ENCODE measurements around the gene RTCB. TPM values are rescaled to one million over a fixed set of nuclear protein-coding genes. Genes with fewer than 3 reads are reported as not detected.
"Not testable (repeated sequence)": the region's sequence is repeated elsewhere in the genome, so short reads cannot be mapped to it uniquely, and the experiment has no call there.

RTCB gene
- total and polyA plus RNA-seq, 4 donors: 48.7 to 71.9 (median 53.6) TPM

GRCh38 chr22:32354360-32355351, 57.4 kb downstream of the RTCB start:
- peak; percentile 19 for ATAC-seq (ENCODE audit: low FRiP score)
- DNase-seq: no peak
- WGBS, 2 donors: 83 to 85% methylated on average over 30 of the region's 30 CpGs
- intact Hi-C loops (cut with DNase I): no loop called here
- no peaks in the 10 kb centered on the region for H3K4me1 ChIP-seq (ENCODE audit: control insufficient read depth in 1 of 2, insufficient read depth in 2 of 2, low read length in 2 of 2)
- H3K36me3 ChIP-seq (ENCODE audit: control insufficient read depth in 1 of 2, insufficient read depth in 2 of 2, low read length in 1 of 2): no peaks in the 10 kb centered on the region
- no peaks in the 10 kb centered on the region for H3K27me3 ChIP-seq (ENCODE audit: control insufficient read depth in 1 of 2, insufficient read depth in 2 of 2, low read length in 1 of 2)
- no peak overlapping the region for H3K4me3 ChIP-seq (ENCODE audit: low read length in 2 of 2)
- H3K9me3 ChIP-seq (ENCODE audit: control insufficient read depth, low read length): peaks cover 3% of the 10 kb centered on the region
- H3K27ac ChIP-seq (ENCODE audit: low read depth in 1 of 2, low read length in 2 of 2): no peak overlapping the region

- WGBS, 2 donors: 95% methylated on average over 17 to 19 of the region's 19 CpGs
- ATAC-seq (ENCODE audit: low FRiP score): peak; percentile 31
- peaks cover 3% of the 10 kb centered on the region for H3K9me3 ChIP-seq (ENCODE audit: control insufficient read depth, low read length)
- H3K4me3 ChIP-seq (ENCODE audit: low read length in 2 of 2): no peak overlapping the region
- no peaks in the 10 kb centered on the region for H3K4me1 ChIP-seq (ENCODE audit: control insufficient read depth in 1 of 2, insufficient read depth in 2 of 2, low read length in 2 of 2)
- H3K36me3 ChIP-seq (ENCODE audit: control insufficient read depth in 1 of 2, insufficient read depth in 2 of 2, low read length in 1 of 2): no peaks in the 10 kb centered on the region
- no peak overlapping the region for H3K27ac ChIP-seq (ENCODE audit: low read depth in 1 of 2, low read length in 2 of 2)
- H3K27me3 ChIP-seq (ENCODE audit: control insufficient read depth in 1 of 2, insufficient read depth in 2 of 2, low read length in 1 of 2): no peaks in the 10 kb centered on the region
- no peak for DNase-seq
- intact Hi-C loops (cut with DNase I): no loop called here
Observed at GRCh38 chr22:32353840-32354239, 58.2 kb downstream of the RTCB start.

GRCh38 chr22:32353292-32353691, 58.8 kb downstream of the RTCB start:
- Histone ChIP-seq H3K4me3 (ENCODE audit: low read length in 2 of 2) (no peak overlapping the region), H3K27ac (ENCODE audit: low read depth in 1 of 2, low read length in 2 of 2) (no peak overlapping the region), H3K4me1 (ENCODE audit: control insufficient read depth in 1 of 2, insufficient read depth in 2 of 2, low read length in 2 of 2) (no peaks in the 10 kb centered on the region), H3K27me3 (ENCODE audit: control insufficient read depth in 1 of 2, insufficient read depth in 2 of 2, low read length in 1 of 2) (no peaks in the 10 kb centered on the region), H3K9me3 (ENCODE audit: control insufficient read depth, low read length) (peaks cover 3% of the 10 kb centered on the region), H3K36me3 (ENCODE audit: control insufficient read depth in 1 of 2, insufficient read depth in 2 of 2, low read length in 1 of 2) (no peaks in the 10 kb centered on the region)
- intact Hi-C loops (cut with DNase I): no loop called here
- DNase-seq (no peak), ATAC-seq (ENCODE audit: low FRiP score) (peak; percentile 6)
- WGBS, 2 donors: 95% methylated on average over 28 of the region's 28 CpGs

- Histone ChIP-seq H3K4me3 (ENCODE audit: low read length in 2 of 2) (no peak overlapping the region), H3K9me3 (ENCODE audit: control insufficient read depth, low read length) (peaks cover 3% of the 10 kb centered on the region), H3K4me1 (ENCODE audit: control insufficient read depth in 1 of 2, insufficient read depth in 2 of 2, low read length in 2 of 2) (no peaks in the 10 kb centered on the region), H3K36me3 (ENCODE audit: control insufficient read depth in 1 of 2, insufficient read depth in 2 of 2, low read length in 1 of 2) (no peaks in the 10 kb centered on the region), H3K27me3 (ENCODE audit: control insufficient read depth in 1 of 2, insufficient read depth in 2 of 2, low read length in 1 of 2) (no peaks in the 10 kb centered on the region), H3K27ac (ENCODE audit: low read depth in 1 of 2, low read length in 2 of 2) (no peak overlapping the region)
- 91 to 94% methylated on average over 14 of the region's 14 CpGs for WGBS, 2 donors
- no peak for DNase-seq
- no peak for ATAC-seq (ENCODE audit: low FRiP score)
- intact Hi-C loops (cut with DNase I): no loop called here
Observed at GRCh38 chr22:32352681-32353080, 59.4 kb downstream of the RTCB start.

GRCh38 chr22:32351875-32352274, 60.2 kb downstream of the RTCB start:
- H3K4me1 ChIP-seq (ENCODE audit: control insufficient read depth in 1 of 2, insufficient read depth in 2 of 2, low read length in 2 of 2); H3K4me3 ChIP-seq (ENCODE audit: low read length in 2 of 2); intact Hi-C loops (cut with DNase I); ATAC-seq (ENCODE audit: low FRiP score); DNase-seq; H3K36me3 ChIP-seq (ENCODE audit: control insufficient read depth in 1 of 2, insufficient read depth in 2 of 2, low read length in 1 of 2); H3K9me3 ChIP-seq (ENCODE audit: control insufficient read depth, low read length); H3K27ac ChIP-seq (ENCODE audit: low read depth in 1 of 2, low read length in 2 of 2); H3K27me3 ChIP-seq (ENCODE audit: control insufficient read depth in 1 of 2, insufficient read depth in 2 of 2, low read length in 1 of 2): not testable (repeated sequence)
- 93 to 94% methylated on average over 1 of the region's 1 CpG for WGBS, 2 donors

- 74 to 84% methylated on average over 6 of the region's 6 CpGs for WGBS, 2 donors
Observed at GRCh38 chr22:32348031-32348611, 63.9 kb downstream of the RTCB start.

GRCh38 chr22:32343941-32344340, 68.1 kb downstream of the RTCB start:
- Histone ChIP-seq H3K27me3 (ENCODE audit: control insufficient read depth in 1 of 2, insufficient read depth in 2 of 2, low read length in 1 of 2) (no peaks in the 10 kb centered on the region), H3K9me3 (ENCODE audit: control insufficient read depth, low read length) (no peaks in the 10 kb centered on the region), H3K4me3 (ENCODE audit: low read length in 2 of 2) (no peak overlapping the region), H3K4me1 (ENCODE audit: control insufficient read depth in 1 of 2, insufficient read depth in 2 of 2, low read length in 2 of 2) (no peaks in the 10 kb centered on the region), H3K36me3 (ENCODE audit: control insufficient read depth in 1 of 2, insufficient read depth in 2 of 2, low read length in 1 of 2) (no peaks in the 10 kb centered on the region), H3K27ac (ENCODE audit: low read depth in 1 of 2, low read length in 2 of 2) (no peak overlapping the region)
- intact Hi-C loops (cut with DNase I): no loop called here
- DNase-seq: no peak
- 57 to 78% methylated on average over 5 of the region's 5 CpGs for WGBS, 2 donors
- no peak for ATAC-seq (ENCODE audit: low FRiP score)

More at GRCh38 chr22:32348031-32348611, 63.9 kb downstream of the RTCB start:
- intact Hi-C loops (cut with DNase I): no loop called here
- no peaks in the 10 kb centered on the region for H3K36me3 ChIP-seq (ENCODE audit: control insufficient read depth in 1 of 2, insufficient read depth in 2 of 2, low read length in 1 of 2)
- H3K27ac ChIP-seq (ENCODE audit: low read depth in 1 of 2, low read length in 2 of 2): no peak overlapping the region
- H3K4me1 ChIP-seq (ENCODE audit: control insufficient read depth in 1 of 2, insufficient read depth in 2 of 2, low read length in 2 of 2): no peaks in the 10 kb centered on the region
- ATAC-seq (ENCODE audit: low FRiP score) (no peak), DNase-seq (peak in 1 of 2 donors; percentile 46)
- H3K9me3 ChIP-seq (ENCODE audit: control insufficient read depth, low read length): peaks cover 3% of the 10 kb centered on the region
- H3K27me3 ChIP-seq (ENCODE audit: control insufficient read depth in 1 of 2, insufficient read depth in 2 of 2, low read length in 1 of 2): no peaks in the 10 kb centered on the region
- H3K4me3 ChIP-seq (ENCODE audit: low read length in 2 of 2): no peak overlapping the region

- intact Hi-C loops (cut with DNase I): no loop called here
- ATAC-seq (ENCODE audit: low FRiP score): no peak
- no peak overlapping the region for H3K27ac ChIP-seq (ENCODE audit: low read depth in 1 of 2, low read length in 2 of 2)
- no peaks in the 10 kb centered on the region for H3K4me1 ChIP-seq (ENCODE audit: control insufficient read depth in 1 of 2, insufficient read depth in 2 of 2, low read length in 2 of 2)
- DNase-seq: no peak
- WGBS, 2 donors: 62 to 67% methylated on average over 2 of the region's 2 CpGs
- no peaks in the 10 kb centered on the region for H3K27me3 ChIP-seq (ENCODE audit: control insufficient read depth in 1 of 2, insufficient read depth in 2 of 2, low read length in 1 of 2)
- H3K36me3 ChIP-seq (ENCODE audit: control insufficient read depth in 1 of 2, insufficient read depth in 2 of 2, low read length in 1 of 2): no peaks in the 10 kb centered on the region
- no peak overlapping the region for H3K4me3 ChIP-seq (ENCODE audit: low read length in 2 of 2)
- no peaks in the 10 kb centered on the region for H3K9me3 ChIP-seq (ENCODE audit: control insufficient read depth, low read length)
Observed at GRCh38 chr22:32342977-32343376, 69.1 kb downstream of the RTCB start.

Measured in aorta (tissue), 5 donors.